Kidney (tissue), 14 donors: ENCODE data around the gene CALML4. TPM values are rescaled to one million over a fixed set of nuclear protein-coding genes. Genes with fewer than 3 reads are reported as not detected.

Source experiments
- DNase-seq, 5 donors: peaks; one replicate each; pipeline ENCODE4 v3.0.0-alpha.2; 2013 to 2020
- FAIRE-seq: peaks from 2 replicates; lab custom pipeline; 2012; peaks lifted over from hg19 to GRCh38; lab: Jason Lieb, UNC
- H3K27ac ChIP-seq, 2 donors: one replicate each; pipeline ENCODE4 v1.7.0; 2013; ENCODE audit warnings: low read depth in 2 of 2, low read length in 2 of 2, inconsistent platforms in 1 of 2
- H3K27me3 ChIP-seq: one replicate; pipeline ENCODE4 v1.7.1; 2013; ENCODE audit warnings: low read length, inconsistent platforms; ENCODE audit not compliant: control insufficient read depth, insufficient read depth
- H3K36me3 ChIP-seq, 3 donors: one replicate each; pipeline versions ENCODE4 v1.7.0 to v1.7.1; 2013; ENCODE audit warnings: low read length in 3 of 3, control low read depth in 1 of 3, inconsistent platforms in 1 of 3; ENCODE audit not compliant: insufficient read depth in 3 of 3, control insufficient read depth in 2 of 3
- H3K4me1 ChIP-seq, 3 donors: one replicate each; pipeline versions ENCODE4 v1.7.0 to v1.7.1; 2013; ENCODE audit warnings: low read length in 3 of 3, inconsistent platforms in 1 of 3, low read depth in 1 of 3; ENCODE audit not compliant: control insufficient read depth in 2 of 3, insufficient read depth in 2 of 3
- H3K4me3 ChIP-seq, 3 donors: one replicate each; pipeline versions ENCODE4 v1.7.0 to v1.8.1; 2013; ENCODE audit warnings: low read length in 3 of 3, control low read depth in 1 of 3, inconsistent platforms in 1 of 3
- H3K9ac ChIP-seq, 3 donors: one replicate each; pipeline versions ENCODE4 v1.7.0 to v1.7.1; 2013; ENCODE audit warnings: low read length in 3 of 3, control low read depth in 1 of 3, inconsistent platforms in 1 of 3
- H3K9me3 ChIP-seq, 3 donors: one replicate each; pipeline versions ENCODE4 v1.7.0 to v1.7.1; 2013; ENCODE audit warnings: low read length in 3 of 3, control low read depth in 1 of 3, inconsistent platforms in 1 of 3; ENCODE audit not compliant: control insufficient read depth in 2 of 3, insufficient read depth in 1 of 3
- CTCF ChIP-seq: IDR thresholded peaks from 3 replicates; pipeline ENCODE4 v1.5.1; 2012; ENCODE audit warnings: mild to moderate bottlenecking, moderate library complexity, borderline replicate concordance; ENCODE audit not compliant: insufficient read depth; ENCODE audit errors: extremely low read depth
- intact Hi-C: fragments of 100-400 bp; cut with DNase I; formaldehyde crosslinking; loops from one replicate; pipeline ENCODE4 v1.11.1; 2022
- polyA plus RNA-seq: library from polyadenylated mRNA; stranded (reverse); fragments of 350-450 nt; fragmentation: Illumina TruSeq; extraction: RNeasy Lipid Tissue Mini Kit (QIAGEN cat#74804); gene quantifications from one replicate; pipeline ENCODE4 v1.2.3, GENCODE V29; 2014; ENCODE audit warnings: low read depth, low replicate concordance; ENCODE audit not compliant: insufficient read depth
- total RNA-seq: library from RNA; stranded (reverse); fragmentation: NEBNext Ultra II Directional; extraction: Animal tissue kit (Norgen Biotek cat#: 25700); gene quantifications from one replicate; pipeline ENCODE4 v1.2.1, GENCODE V29; 2021
- donor health status: control.
- donor health status: control.
- donor health status: control.
- donor health status: control.
- donor health status: control.
- donor health status: DM: yes; HTN: yes; CAD: no.
- donor health status: Normal renal cell carcinoma (clear cell type).

CALML4 gene
- total and polyA plus RNA-seq, 2 donors from 2014 or later, result 17.4 to 54.7 TPM

- DNase-seq (peak in 3 of 5 donors; percentile 67 to 82 (median 80)), FAIRE-seq (no peak)
- intact Hi-C loops, result no loop called here
- Histone ChIP-seq H3K36me3 (no peaks in the 10 kb centered on the region), H3K9ac (no peak overlapping the region), H3K27ac (no peak overlapping the region), H3K27me3 (no peaks in the 10 kb centered on the region), H3K4me3 (no peak overlapping the region), H3K9me3 (no peaks in the 10 kb centered on the region), H3K4me1 (peaks cover 0 to 3% (median 2%) of the 10 kb centered on the region in 3 donors)
- TF ChIP-seq CTCF, result peak; percentile 72
These were observed 5.9 kb upstream of the CALML4 start for GRCh38 chr15:68210821-68211655.

DNA sequence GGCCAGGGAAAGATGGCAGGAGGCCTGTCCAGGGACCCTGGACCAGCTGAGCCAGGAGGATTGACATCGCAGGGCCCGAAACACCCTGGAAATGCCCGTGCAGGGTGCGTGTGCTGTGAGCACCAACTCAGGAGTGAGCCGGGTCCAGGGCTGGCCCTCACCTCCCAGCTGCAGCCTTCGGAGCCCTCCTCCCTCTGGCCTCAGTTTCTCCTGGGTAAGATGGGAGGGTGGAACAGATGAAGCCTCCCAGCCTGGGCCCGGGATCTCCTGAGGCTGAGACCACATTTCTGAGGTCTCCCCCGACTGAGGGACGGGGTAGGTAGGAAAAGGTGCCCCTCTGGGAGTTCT, 5.3 kb upstream of the CALML4 start:
- no peak overlapping the region for H3K4me3 ChIP-seq
- FAIRE-seq (no peak), DNase-seq (no peak)

DNA sequence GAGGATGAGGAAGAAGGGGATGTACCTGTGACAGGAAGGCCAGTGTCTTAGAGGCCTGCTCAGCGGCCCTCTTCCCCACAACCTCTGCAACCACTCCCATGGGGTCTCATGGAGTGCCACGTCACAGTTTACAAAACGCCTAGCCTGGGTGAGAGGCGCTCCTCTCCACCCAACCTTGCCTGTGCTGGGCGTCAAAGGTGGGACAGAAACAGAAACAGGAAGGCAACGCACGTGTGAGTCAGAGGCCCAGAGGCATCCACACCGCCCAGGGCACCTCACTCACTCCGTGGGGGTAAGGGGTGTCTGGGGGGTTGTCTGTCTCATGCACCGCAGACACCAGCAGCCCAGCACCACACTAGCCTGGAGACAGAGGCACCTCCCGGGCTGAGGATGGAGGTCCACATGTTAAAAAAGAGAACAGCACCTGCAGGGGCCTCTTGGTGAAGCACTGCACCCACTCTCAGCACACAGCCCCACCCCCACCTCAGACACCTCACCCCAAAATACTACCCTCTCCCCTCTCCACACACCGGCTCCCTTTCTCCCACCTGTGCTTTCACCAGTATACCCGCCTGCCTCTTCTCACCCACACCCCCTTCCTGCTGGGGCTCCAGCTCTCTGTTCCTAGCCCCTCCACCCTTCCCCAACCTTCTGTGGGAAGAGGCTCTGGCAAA, 4.7 kb upstream of the CALML4 start:
- Histone ChIP-seq H3K9ac (no peak overlapping the region), H3K4me3 (no peak overlapping the region), H3K4me1 (peaks cover 0 to 9% (median 7%) of the 10 kb centered on the region in 3 donors), H3K27me3 (no peaks in the 10 kb centered on the region), H3K36me3 (no peaks in the 10 kb centered on the region), H3K27ac (no peak overlapping the region), H3K9me3 (no peaks in the 10 kb centered on the region)
- no peak for FAIRE-seq
- intact Hi-C loops, result no loop called here
- no peak for TF ChIP-seq CTCF
- DNase-seq, result peak in 1 of 5 donors; percentile 36

More for the DNA sequence above, 5.3 kb upstream of the CALML4 start:
- H3K9me3 ChIP-seq, result no peaks in the 10 kb centered on the region
- no peaks in the 10 kb centered on the region for H3K36me3 ChIP-seq
- H3K27me3 ChIP-seq, result no peaks in the 10 kb centered on the region
- no peak overlapping the region for H3K9ac ChIP-seq
- no peak for TF ChIP-seq CTCF
- peaks cover 0 to 9% (median 7%) of the 10 kb centered on the region in 3 donors for H3K4me1 ChIP-seq
- H3K27ac ChIP-seq, result no peak overlapping the region
- intact Hi-C loops, result no loop called here
